Neural cell (in vitro differentiated cells): ENCODE results near the gene DPP6.

ENCODE experiments used
- CTCF ChIP-seq: fragments of 450-650 bp; IDR thresholded peaks from 2 replicates; pipeline ENCODE4 v1.5.1; 2014; ENCODE audit warnings: antibody characterized with exemption, mild to moderate bottlenecking, moderate library complexity; ENCODE audit not compliant: poor library complexity, severe bottlenecking
- MXI1 ChIP-seq: fragments of 450-650 bp; conservative IDR thresholded peaks from 2 replicates; pipeline ENCODE4 v1.6.1; 2014; ENCODE audit warnings: antibody characterized with exemption, mild to moderate bottlenecking; ENCODE audit not compliant: poor library complexity, severe bottlenecking
- POLR2AphosphoS5 ChIP-seq: IDR thresholded peaks from 2 replicates; pipeline ENCODE4 v1.6.1; 2012
- RAD21 ChIP-seq: fragments of 450-650 bp; conservative IDR thresholded peaks from 2 replicates; pipeline ENCODE4 v1.6.1; 2014; ENCODE audit warnings: antibody characterized with exemption, mild to moderate bottlenecking, moderate library complexity
- TAF1 ChIP-seq: IDR thresholded peaks from 2 replicates; pipeline ENCODE4 v1.6.1; 2012; ENCODE audit warnings: low read depth

- no peak for TF ChIP-seq MXI1
- TF ChIP-seq CTCF, result no peak
- TF ChIP-seq POLR2AphosphoS5, result no peak
- TF ChIP-seq RAD21, result no peak
- no peak for TF ChIP-seq TAF1
Observed at GRCh38 chr7:154183946-154184345, 131.7 kb downstream of the DPP6 start.
